Subcutaneous abdominal adipose tissue (tissue), 5 donors: Measurements from ENCODE around the gene SSBP4.

Source experiments
- H3K27ac ChIP-seq: one replicate; pipeline ENCODE4 v1.7.0; 2013; ENCODE audit warnings: low read depth, mild to moderate bottlenecking, inconsistent platforms, low read length, moderate library complexity
- H3K27me3 ChIP-seq, 5 donors: one replicate each; pipeline ENCODE4 v1.7.0; 2013; ENCODE audit warnings: low read length in 5 of 5, inconsistent platforms in 1 of 5; ENCODE audit not compliant: control insufficient read depth in 5 of 5, insufficient read depth in 4 of 5
- H3K36me3 ChIP-seq, 5 donors: one replicate each; pipeline ENCODE4 v1.7.0; 2013; ENCODE audit warnings: low read length in 5 of 5; ENCODE audit not compliant: control insufficient read depth in 5 of 5, insufficient read depth in 5 of 5
- H3K4me1 ChIP-seq, 5 donors: one replicate each; pipeline ENCODE4 v1.7.0; 2013; ENCODE audit warnings: low read length in 5 of 5, mild to moderate bottlenecking in 3 of 5, moderate library complexity in 1 of 5; ENCODE audit not compliant: control insufficient read depth in 5 of 5, insufficient read depth in 5 of 5
- H3K4me3 ChIP-seq, 5 donors: one replicate each; pipeline ENCODE4 v1.7.0; 2013; ENCODE audit warnings: low read length in 5 of 5, low read depth in 1 of 5
- H3K9ac ChIP-seq, 5 donors: one replicate each; pipeline ENCODE4 v1.7.0; 2013; ENCODE audit warnings: low read length in 5 of 5, mild to moderate bottlenecking in 4 of 5, moderate library complexity in 3 of 5
- H3K9me3 ChIP-seq, 5 donors: one replicate each; pipeline ENCODE4 v1.7.0; 2013; ENCODE audit warnings: low read length in 5 of 5; ENCODE audit not compliant: control insufficient read depth in 5 of 5
- donor health status: healthy.
- donor health status: healthy.
- donor health status: healthy.
- donor health status: healthy.
- donor health status: healthy.

Gene SSBP4

DNA sequence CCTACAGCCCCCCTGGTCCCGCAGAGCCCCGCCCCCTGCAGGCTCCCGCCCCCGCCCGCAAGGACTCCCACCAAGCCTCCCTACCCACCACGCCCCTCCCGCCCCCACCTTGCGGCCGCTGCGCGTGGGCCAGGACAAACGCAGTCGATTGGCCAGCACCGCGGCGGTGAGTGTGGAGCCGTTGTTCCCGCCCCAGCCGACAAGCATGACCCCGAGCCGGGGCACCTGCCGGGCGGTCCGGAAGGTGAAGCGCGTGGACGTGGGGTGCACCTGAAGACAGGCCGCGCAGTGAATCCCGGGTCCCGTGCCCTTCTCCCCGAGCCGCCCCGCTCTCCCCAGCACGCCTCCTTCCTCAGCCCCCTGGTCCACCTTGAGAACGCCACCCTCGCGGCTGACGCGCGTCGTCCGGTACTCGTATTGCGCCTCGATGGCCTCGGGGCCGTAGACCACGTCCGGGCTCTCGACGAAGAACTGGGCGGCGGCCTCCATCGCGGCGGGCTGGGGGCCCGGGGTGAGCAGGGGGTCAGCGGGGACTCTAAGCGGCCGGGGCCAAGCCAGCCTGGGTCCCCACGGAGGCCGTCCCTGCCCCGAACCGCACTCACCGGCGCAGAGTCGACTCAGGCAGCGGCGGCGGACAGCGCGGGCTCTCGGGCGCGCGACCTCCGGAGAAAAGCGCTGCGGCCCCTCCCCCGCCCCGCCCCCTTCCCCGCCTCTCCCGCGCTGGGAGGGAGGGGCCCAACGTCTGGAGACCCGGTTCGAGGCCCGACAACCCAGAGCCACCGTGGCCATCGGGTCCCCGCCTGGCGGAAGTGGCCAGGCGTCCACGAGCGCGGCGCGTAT, 18.5 kb downstream of the SSBP4 start, which contains the start of gene ISYNA1:
Gene ISYNA1 (minus strand): TSS at position 643 of the 840 bp plus-strand sequence. CDS start 154 bp downstream, at position 489.
- Histone ChIP-seq H3K27ac (no peak within 1 kb of the TSS), H3K4me3 (peak within 1 kb of the TSS in 4 of 5 donors; percentile 51 to 70 (median 65)), H3K9ac (peak within 1 kb of the TSS in 2 of 5 donors; percentile 23 to 56), H3K4me1 (peaks cover 0 to 36% (median 23%) of the 10 kb centered on the region in 5 donors), H3K36me3 (peaks cover 0 to 11% (median 5%) of the 10 kb centered on the region in 5 donors), H3K27me3 (peaks cover 0 to 9% (median 3%) of the 10 kb centered on the region in 5 donors), H3K9me3 (no peaks in the 10 kb centered on the region)

DNA sequence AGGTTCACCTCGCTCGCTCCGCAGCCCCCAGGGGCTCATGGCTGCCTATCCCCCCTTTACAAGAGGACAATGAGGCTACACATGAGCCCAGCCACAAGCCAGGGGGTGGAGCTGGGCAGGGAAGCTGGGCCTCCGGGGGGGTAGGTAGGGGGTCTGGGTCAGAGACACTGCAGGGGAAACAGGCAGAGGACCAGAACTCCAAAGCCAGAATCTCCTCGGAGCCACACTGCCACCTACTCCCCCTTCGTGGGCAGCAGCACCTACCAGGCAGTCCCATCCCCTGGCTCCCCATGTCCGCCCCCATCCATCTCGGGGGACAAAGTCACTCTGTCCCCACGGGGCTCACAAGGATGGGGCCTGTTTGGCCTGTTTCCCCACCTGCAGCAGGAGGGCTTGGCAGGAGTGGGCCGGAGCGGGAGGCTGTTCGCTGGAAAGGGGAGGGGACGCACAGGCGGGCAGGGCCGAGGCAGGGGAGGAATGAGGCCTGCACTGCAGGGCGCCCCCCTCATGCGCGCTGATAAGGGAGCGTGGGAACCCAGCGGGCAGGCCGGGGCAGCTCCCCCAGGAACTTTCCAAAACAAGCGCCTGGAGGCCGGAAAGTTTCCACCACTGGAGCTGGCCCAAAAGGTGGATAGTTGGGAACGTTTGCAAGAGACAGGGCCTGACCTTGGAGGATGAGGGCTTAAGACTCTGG, 19.3 kb downstream of the SSBP4 start:
- H3K27me3 ChIP-seq = peaks cover 0 to 9% (median 3%) of the 10 kb centered on the region in 5 donors
- peaks cover 0 to 29% (median 23%) of the 10 kb centered on the region in 5 donors for H3K4me1 ChIP-seq
- H3K9me3 ChIP-seq = no peaks in the 10 kb centered on the region
- peaks cover 0 to 17% (median 7%) of the 10 kb centered on the region in 5 donors for H3K36me3 ChIP-seq
- peak overlapping the region in 1 of 5 donors; percentile 23 for H3K9ac ChIP-seq
- peak overlapping the region in 3 of 5 donors; percentile 22 to 70 (median 39) for H3K4me3 ChIP-seq
- H3K27ac ChIP-seq = no peak overlapping the region

DNA sequence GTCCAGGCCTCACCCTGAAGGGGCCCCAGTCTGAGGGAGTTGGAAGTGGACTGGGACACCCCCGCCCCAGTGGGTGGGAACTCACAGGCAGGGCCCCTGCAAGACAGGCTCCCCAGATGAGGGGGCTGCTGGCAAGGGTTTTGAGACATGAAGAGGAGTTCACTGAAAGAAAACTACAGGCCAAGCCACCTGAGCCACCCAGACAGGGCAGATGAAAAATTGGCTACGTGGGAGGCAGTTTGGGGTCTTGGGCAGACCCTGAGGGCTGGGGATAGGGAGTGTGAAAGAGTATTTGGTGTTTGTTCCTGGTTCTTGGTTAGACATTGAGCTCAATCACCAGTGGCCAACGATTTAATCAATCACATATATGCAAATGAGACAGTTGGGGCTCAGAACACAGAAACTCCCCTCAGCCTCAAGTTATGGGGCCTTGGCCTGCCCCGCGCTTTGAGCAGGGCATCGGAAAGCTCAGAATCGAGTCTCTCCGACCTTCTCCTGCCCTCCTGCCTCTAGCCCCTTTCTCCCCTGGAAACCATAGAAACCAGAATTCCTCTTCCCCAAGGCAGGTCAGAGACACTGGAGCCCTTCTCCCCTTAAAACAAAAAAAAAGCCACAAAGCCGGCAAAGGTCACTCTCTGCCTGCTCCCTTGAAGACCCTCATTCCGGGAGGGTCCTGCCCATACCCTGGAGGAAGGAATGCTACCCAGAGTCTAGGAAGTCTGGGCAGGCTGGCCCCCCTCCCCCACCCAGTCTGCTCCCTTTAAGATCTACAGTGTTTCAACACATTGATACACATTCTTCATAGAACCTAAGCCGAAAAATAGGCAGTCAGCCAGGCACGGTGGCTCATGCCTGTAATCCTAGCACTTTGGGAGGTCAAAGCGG, 20.1 kb downstream of the SSBP4 start:
- Histone ChIP-seq H3K27me3 (peaks cover 0 to 9% (median 3%) of the 10 kb centered on the region in 5 donors), H3K27ac (no peak overlapping the region), H3K36me3 (peaks cover 0 to 25% (median 15%) of the 10 kb centered on the region in 5 donors), H3K4me3 (no peak overlapping the region), H3K9ac (no peak overlapping the region), H3K9me3 (no peaks in the 10 kb centered on the region), H3K4me1 (peaks cover 0 to 29% (median 23%) of the 10 kb centered on the region in 5 donors)

DNA sequence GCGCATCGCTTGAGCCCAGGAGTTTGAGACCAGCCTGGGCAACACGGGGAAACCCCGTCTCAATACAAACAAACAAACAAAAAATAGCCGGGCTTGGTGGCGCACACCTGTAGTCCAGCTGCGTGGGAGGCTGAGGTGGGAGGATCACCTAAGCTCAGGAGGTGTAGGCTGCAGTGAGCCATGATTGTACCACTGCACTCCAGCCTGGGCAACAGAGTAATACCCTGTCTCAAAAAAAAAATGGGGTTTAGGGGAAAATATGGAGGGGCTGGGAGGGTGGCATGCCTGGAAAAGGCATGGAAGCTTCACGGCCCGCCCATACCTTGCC, 20.7 kb downstream of the SSBP4 start:
- Histone ChIP-seq H3K27ac (no peak overlapping the region), H3K4me1 (peaks cover 0 to 29% (median 23%) of the 10 kb centered on the region in 5 donors)

DNA sequence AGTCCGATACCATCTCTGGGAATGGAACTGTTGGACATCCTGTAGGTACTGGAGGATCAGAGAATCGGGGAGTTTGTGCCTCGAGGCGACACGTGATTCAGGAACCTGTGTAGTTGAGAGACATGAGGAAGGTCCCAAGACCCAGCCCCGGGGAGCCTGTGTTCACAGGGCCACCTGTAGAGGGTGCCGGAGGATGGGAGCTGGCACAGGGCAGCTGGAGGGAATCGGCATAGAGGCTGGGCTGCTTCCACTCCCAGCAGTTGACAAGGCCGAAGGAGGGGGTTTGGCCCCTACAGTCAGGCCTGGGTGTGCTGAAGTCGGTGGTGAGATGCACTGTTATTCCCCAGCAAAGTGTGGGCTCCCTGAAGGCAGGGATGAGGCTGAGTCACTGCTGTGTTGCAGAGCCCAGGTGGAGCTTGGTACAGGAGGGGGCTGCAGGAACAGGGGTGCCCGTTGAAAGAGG, 21.2 kb downstream of the SSBP4 start:
- H3K27ac ChIP-seq = no peak overlapping the region
- H3K36me3 ChIP-seq = peaks cover 0 to 26% (median 22%) of the 10 kb centered on the region in 5 donors

More for the DNA sequence above, 20.7 kb downstream of the SSBP4 start:
- no peaks in the 10 kb centered on the region for H3K9me3 ChIP-seq
- peaks cover 0 to 9% (median 3%) of the 10 kb centered on the region in 5 donors for H3K27me3 ChIP-seq
- H3K4me3 ChIP-seq = no peak overlapping the region
- peaks cover 0 to 27% (median 21%) of the 10 kb centered on the region in 5 donors for H3K36me3 ChIP-seq
- H3K9ac ChIP-seq = no peak overlapping the region

DNA sequence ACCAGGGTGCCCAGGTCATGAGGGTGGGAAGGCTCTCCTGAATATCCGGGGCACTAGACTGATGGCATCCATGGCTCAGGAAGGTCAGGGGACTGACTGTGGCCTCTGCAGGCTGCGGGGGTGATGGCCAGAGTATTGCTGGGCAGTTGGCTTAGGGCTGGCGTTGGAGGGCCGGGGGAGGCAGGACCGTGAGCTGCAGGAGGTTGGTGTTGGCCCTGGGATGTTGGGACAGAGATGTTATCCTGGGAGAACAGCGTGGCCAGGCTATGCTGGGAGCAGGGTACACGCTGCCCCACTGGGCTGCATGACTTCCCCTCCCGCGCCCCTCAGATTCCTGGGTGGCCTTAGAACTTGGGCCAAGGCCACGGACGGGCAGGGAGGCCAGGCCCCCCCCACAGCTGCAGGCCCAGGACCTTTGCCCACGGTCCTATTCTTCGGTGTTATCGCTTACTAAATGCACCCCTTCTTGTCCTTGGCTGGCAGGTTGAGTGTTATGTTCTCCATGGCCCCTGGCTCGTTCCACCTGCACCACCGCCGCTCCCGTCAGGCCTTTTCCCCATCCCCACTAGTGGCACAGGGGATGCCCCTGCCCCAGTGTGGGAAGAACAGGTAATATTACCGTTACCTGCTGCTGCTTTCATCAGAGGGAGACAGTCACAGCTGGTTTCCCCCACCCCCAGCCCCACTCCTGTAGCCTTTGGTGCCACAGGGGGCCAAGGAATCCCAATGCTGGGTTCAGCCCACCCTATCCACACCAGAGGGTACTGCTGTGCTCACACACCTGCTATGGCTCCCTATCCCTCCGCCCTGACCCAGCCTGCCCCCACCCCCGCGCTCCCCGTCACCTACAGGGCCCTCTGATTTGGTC, 22.0 kb downstream of the SSBP4 start:
- Histone ChIP-seq H3K36me3 (peaks cover 0 to 32% (median 27%) of the 10 kb centered on the region in 5 donors), H3K9me3 (no peaks in the 10 kb centered on the region), H3K4me1 (peaks cover 0 to 27% (median 22%) of the 10 kb centered on the region in 5 donors), H3K4me3 (no peak overlapping the region), H3K27ac (no peak overlapping the region), H3K9ac (no peak overlapping the region), H3K27me3 (peaks cover 0 to 9% (median 3%) of the 10 kb centered on the region in 5 donors)

More for the DNA sequence above, 21.2 kb downstream of the SSBP4 start:
- no peaks in the 10 kb centered on the region for H3K9me3 ChIP-seq
- no peak overlapping the region for H3K9ac ChIP-seq
- no peak overlapping the region for H3K4me3 ChIP-seq
- peaks cover 0 to 29% (median 23%) of the 10 kb centered on the region in 5 donors for H3K4me1 ChIP-seq
- H3K27me3 ChIP-seq = peaks cover 0 to 9% (median 3%) of the 10 kb centered on the region in 5 donors

DNA sequence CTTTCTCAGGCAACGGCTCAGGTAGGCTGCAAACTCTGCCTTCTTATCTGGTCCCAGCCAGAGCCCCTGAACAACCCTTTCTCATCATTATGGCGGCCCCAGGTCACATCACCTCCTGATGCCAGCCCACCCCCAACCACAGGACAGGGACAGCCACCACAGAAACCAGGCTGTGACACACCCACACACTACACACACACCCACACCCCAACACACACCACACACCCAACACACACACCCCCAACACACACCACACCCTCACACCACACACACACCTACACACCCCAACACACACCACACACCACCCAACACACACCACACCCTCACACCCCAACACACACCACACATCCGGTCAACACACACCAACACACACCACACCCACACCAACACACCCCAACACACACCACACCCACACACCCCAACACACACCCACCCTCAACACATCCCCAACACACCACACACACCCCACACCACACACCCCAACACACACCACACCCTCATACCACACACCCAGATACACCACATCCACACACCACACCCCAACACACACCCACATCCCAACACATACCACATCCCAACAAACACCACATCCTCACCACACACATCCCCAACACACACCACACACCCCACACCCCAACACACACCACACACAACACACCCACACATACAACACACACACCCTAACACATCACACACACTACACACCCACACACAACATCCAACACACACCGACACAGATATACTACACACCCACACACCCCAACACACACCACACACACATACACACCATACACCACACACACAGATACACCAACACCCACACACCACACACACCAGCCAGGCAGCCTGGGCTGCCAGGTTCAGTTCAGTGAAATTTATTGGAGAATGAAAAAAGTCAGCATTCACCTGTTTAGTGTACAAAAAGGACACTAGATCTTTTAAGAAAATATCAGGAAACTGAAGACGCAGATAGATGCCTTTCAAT, 22.9 kb downstream of the SSBP4 start:
- no peak overlapping the region for H3K9ac ChIP-seq
- no peak overlapping the region for H3K27ac ChIP-seq
- peaks cover 0 to 41% (median 36%) of the 10 kb centered on the region in 5 donors for H3K36me3 ChIP-seq
- peaks cover 0 to 22% (median 14%) of the 10 kb centered on the region in 5 donors for H3K4me1 ChIP-seq
- peaks cover 0 to 9% (median 3%) of the 10 kb centered on the region in 5 donors for H3K27me3 ChIP-seq
- H3K4me3 ChIP-seq = no peak overlapping the region
- no peaks in the 10 kb centered on the region for H3K9me3 ChIP-seq

DNA sequence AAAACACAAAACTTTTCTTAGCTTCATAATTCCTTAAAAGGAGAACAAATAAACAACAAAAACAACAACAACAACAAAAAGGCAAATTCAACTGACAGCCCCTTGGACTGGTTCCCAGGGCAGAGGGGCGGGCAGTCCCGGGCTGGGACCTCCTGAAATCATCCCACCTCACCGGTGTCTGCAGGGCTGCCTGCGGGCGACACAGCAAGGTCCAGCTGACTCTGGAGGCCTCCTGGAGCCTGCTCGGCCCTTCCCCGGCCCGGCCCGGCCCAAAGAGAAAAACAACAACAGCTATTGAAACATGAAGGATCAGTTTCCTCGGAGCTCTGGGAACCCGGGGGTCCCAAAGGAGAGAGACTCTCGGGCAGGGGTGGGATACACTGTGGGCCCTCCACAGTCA, 23.7 kb downstream of the SSBP4 start:
- peaks cover 0 to 9% (median 3%) of the 10 kb centered on the region in 5 donors for H3K27me3 ChIP-seq
- H3K4me1 ChIP-seq = peaks cover 0 to 19% (median 8%) of the 10 kb centered on the region in 5 donors
- peaks cover 0 to 49% (median 41%) of the 10 kb centered on the region in 5 donors for H3K36me3 ChIP-seq
- no peak overlapping the region for H3K4me3 ChIP-seq
- no peak overlapping the region for H3K9ac ChIP-seq
- H3K9me3 ChIP-seq = no peaks in the 10 kb centered on the region
- no peak overlapping the region for H3K27ac ChIP-seq
